HepG2 (cell line): ENCODE measurements around the gene THADA. TPM values are rescaled to one million over a fixed set of nuclear protein-coding genes. Genes with fewer than 3 reads are reported as not detected.
A peak's percentile ranks its signal among the peaks of the same experiment; 100 is the strongest.

Experiments
- FOXC1 ChIP-seq: sonication (generic); formaldehyde crosslinking; IDR thresholded peaks from 2 replicates; pipeline ENCODE4 v1.8.0; 2022; ENCODE audit warnings: mild to moderate bottlenecking, missing genetic modification reagents, borderline replicate concordance
- FOXK2 ChIP-seq: fragments of 450-650 bp; IDR thresholded peaks from 2 replicates; pipeline ENCODE4 v1.6.1; 2016
- IRF2 ChIP-seq: IDR thresholded peaks from 2 replicates; pipeline ENCODE4 v1.6.1; 2018; ENCODE audit warnings: missing genetic modification reagents, missing compliant biosample characterization
- KAT7 ChIP-seq: IDR thresholded peaks from 2 replicates; pipeline ENCODE4 v1.6.1; 2018; ENCODE audit warnings: borderline replicate concordance, missing compliant biosample characterization
- MLXIP ChIP-seq: sonication (generic); formaldehyde crosslinking; IDR thresholded peaks from 2 replicates; pipeline ENCODE4 v1.9.0; 2021; ENCODE audit warnings: missing genetic modification reagents, borderline replicate concordance
- MTF2 ChIP-seq: sonication (generic); formaldehyde crosslinking; IDR thresholded peaks from 2 replicates; pipeline ENCODE4 v1.5.0; 2020; ENCODE audit warnings: missing genetic modification reagents, borderline replicate concordance
- NKX3-1 ChIP-seq: sonication (generic); formaldehyde crosslinking; IDR thresholded peaks from 2 replicates; pipeline ENCODE4 v1.5.0; 2020; ENCODE audit warnings: missing genetic modification reagents
- NONO ChIP-seq, 2 experiments: fragments of 450-650 bp in 1 of 2; sonication (generic) in 1 of 2; formaldehyde crosslinking in 1 of 2; IDR thresholded peaks in 1 of 2; conservative IDR thresholded peaks in 1 of 2; 2 replicates each; pipeline versions ENCODE4 v1.6.1 to v1.8.0; 2017 to 2022; ENCODE audit warnings: mild to moderate bottlenecking in 1 of 2, missing genetic modification reagents in 1 of 2, moderate library complexity in 1 of 2
- ZBTB49 ChIP-seq: sonication (generic); formaldehyde crosslinking; IDR thresholded peaks from 2 replicates; pipeline ENCODE4 v1.4.0; 2020; ENCODE audit warnings: missing genetic modification reagents, borderline replicate concordance
- ZC3H4 ChIP-seq: sonication (generic); formaldehyde crosslinking; IDR thresholded peaks from 2 replicates; pipeline ENCODE4 v1.4.0; 2020; ENCODE audit warnings: missing genetic modification reagents, borderline replicate concordance
- ZNF292 ChIP-seq: sonication (generic); formaldehyde crosslinking; IDR thresholded peaks from 2 replicates; pipeline ENCODE4 v1.8.1; 2022; ENCODE audit warnings: mild to moderate bottlenecking, low read depth, missing genetic modification reagents, borderline replicate concordance
- ZNF614 ChIP-seq: IDR thresholded peaks from 2 replicates; pipeline ENCODE4 v1.6.1; 2018; ENCODE audit warnings: missing biosample characterization, missing genetic modification reagents, inconsistent platforms, borderline replicate concordance
- ZNF780A ChIP-seq: sonication (generic); formaldehyde crosslinking; IDR thresholded peaks from 2 replicates; pipeline ENCODE4 v1.8.0; 2022; ENCODE audit warnings: mild to moderate bottlenecking, missing genetic modification reagents, moderate library complexity
- polyA plus RNA-seq, 8 experiments: library from polyadenylated mRNA; depleted of rRNA in 3 of 8; stranded (reverse) in 7 of 8; unstranded in 1 of 8; fragments of >200 nt; fragmentation: Illumina TruSeq in 4 of 8; extraction: Trizol in 4 of 8; gene quantifications; 2 replicates each; pipeline versions ENCODE4 v1.2.1 to v1.2.3, GENCODE V29; 2011 to 2016; ENCODE audit warnings: low read depth in 4 of 8, missing spikeins in 1 of 8, mixed read lengths in 1 of 8; ENCODE audit not compliant: insufficient read depth in 1 of 8
- total RNA-seq, 5 experiments: library from RNA; depleted of rRNA; stranded (reverse); fragments of >200 nt; fragmentation: Illumina TruSeq; extraction: Trizol; gene quantifications; 2 replicates each; pipeline ENCODE4 v1.2.3, GENCODE V29; 2016; ENCODE audit warnings: low read depth in 1 of 5
- TF ChIP-seq, protein P1 (sequence below): sonication (generic); formaldehyde crosslinking; IDR thresholded peaks from 2 replicates; pipeline ENCODE4 v1.5.0; 2020; ENCODE audit warnings: missing genetic modification reagents
- TF ChIP-seq, protein P2 (sequence below): sonication (generic); formaldehyde crosslinking; IDR thresholded peaks from 2 replicates; pipeline ENCODE4 v1.9.0; 2021; ENCODE audit warnings: missing genetic modification reagents, mild to moderate bottlenecking, borderline replicate concordance
- TF ChIP-seq, protein P3 (sequence below): sonication (generic); formaldehyde crosslinking; IDR thresholded peaks from 2 replicates; pipeline ENCODE4 v1.4.0; 2020; ENCODE audit warnings: missing genetic modification reagents

The THADA gene
- total and polyA plus RNA-seq, 2 of the 13 experiments (the other 11 are each of a cell fraction or from before 2014, with no cell fraction given) = 12.7 to 21.7 TPM

GRCh38 chr2:43634604-43635306 lies 38.9 kb upstream of the THADA start (continued):
- TF ChIP-seq, protein P1, sequence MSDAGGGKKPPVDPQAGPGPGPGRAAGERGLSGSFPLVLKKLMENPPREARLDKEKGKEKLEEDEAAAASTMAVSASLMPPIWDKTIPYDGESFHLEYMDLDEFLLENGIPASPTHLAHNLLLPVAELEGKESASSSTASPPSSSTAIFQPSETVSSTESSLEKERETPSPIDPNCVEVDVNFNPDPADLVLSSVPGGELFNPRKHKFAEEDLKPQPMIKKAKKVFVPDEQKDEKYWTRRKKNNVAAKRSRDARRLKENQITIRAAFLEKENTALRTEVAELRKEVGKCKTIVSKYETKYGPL = peak; percentile 64; the same call in 1 of the 2 replicates
- TF ChIP-seq NKX3-1 (CRISPR knock-in tag) (peak; percentile 83; the same call in 1 of the 2 replicates), IRF2 (CRISPR knock-in tag) (peak; percentile 84), KAT7 (CRISPR knock-in tag) (no peak; the same call in 1 of the 2 replicates), ZNF292 (CRISPR knock-in tag) (no peak), FOXC1 (no peak), MLXIP (CRISPR knock-in tag) (no peak), ZBTB49 (CRISPR knock-in tag) (no peak), NONO (IDR thresholded peaks at IDR 0.05) (no peak), NONO (CRISPR knock-in tag; conservative IDR thresholded peaks at IDR 0.05) (no peak), ZC3H4 (no peak), MTF2 (CRISPR knock-in tag) (no peak), ZNF780A (CRISPR knock-in tag) (no peak), ZNF614 (peak; percentile 94), FOXK2 (peak; percentile 72)
- TF ChIP-seq, protein P2, sequence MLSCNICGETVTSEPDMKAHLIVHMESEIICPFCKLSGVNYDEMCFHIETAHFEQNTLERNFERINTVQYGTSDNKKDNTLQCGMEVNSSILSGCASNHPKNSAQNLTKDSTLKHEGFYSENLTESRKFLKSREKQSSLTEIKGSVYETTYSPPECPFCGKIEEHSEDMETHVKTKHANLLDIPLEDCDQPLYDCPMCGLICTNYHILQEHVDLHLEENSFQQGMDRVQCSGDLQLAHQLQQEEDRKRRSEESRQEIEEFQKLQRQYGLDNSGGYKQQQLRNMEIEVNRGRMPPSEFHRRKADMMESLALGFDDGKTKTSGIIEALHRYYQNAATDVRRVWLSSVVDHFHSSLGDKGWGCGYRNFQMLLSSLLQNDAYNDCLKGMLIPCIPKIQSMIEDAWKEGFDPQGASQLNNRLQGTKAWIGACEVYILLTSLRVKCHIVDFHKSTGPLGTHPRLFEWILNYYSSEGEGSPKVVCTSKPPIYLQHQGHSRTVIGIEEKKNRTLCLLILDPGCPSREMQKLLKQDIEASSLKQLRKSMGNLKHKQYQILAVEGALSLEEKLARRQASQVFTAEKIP (CRISPR knock-in tag) = no peak
- TF ChIP-seq, protein P3, sequence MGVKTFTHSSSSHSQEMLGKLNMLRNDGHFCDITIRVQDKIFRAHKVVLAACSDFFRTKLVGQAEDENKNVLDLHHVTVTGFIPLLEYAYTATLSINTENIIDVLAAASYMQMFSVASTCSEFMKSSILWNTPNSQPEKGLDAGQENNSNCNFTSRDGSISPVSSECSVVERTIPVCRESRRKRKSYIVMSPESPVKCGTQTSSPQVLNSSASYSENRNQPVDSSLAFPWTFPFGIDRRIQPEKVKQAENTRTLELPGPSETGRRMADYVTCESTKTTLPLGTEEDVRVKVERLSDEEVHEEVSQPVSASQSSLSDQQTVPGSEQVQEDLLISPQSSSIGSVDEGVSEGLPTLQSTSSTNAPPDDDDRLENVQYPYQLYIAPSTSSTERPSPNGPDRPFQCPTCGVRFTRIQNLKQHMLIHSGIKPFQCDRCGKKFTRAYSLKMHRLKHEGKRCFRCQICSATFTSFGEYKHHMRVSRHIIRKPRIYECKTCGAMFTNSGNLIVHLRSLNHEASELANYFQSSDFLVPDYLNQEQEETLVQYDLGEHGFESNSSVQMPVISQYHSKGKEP (CRISPR knock-in tag) = no peak
